ENCODE measurements around the gene CLCN6.
A peak's percentile ranks its signal among the peaks of the same experiment; 100 is the strongest.
"Not testable (repeated sequence)": the region's sequence is repeated elsewhere in the genome, so short reads cannot be mapped to it uniquely, and the experiment has no call there.

CLCN6 gene

GRCh38 chr1:11800756-11801433 is 5.1 kb upstream of the CLCN6 start:
- DNase-seq (ENCODE audit: low read depth in 1 of 2, low spot score in 1 of 2), result no peak
- TF ChIP-seq REST (IDR thresholded peaks at IDR 0.05; ENCODE audit: insufficient replicate concordance, low read depth) (no peak), POLR2AphosphoS5 (IDR thresholded peaks at IDR 0.05; ENCODE audit: low read depth) (no peak), CTCF (IDR thresholded peaks at IDR 0.05; ENCODE audit: insufficient read depth, low read length) (no peak), GABPA (IDR thresholded peaks at IDR 0.05; ENCODE audit: low read depth) (no peak), SPI1 (IDR thresholded peaks at IDR 0.05; ENCODE audit: borderline replicate concordance, low read depth) (no peak)

GRCh38 chr1:11802616-11802972 is 3.4 kb upstream of the CLCN6 start:
- peak; percentile 66 for TF ChIP-seq GABPA (IDR thresholded peaks at IDR 0.05; ENCODE audit: low read depth)
- TF ChIP-seq REST (IDR thresholded peaks at IDR 0.05; ENCODE audit: insufficient replicate concordance, low read depth), result no peak
- Histone ChIP-seq H3K27me3 (ENCODE audit: insufficient read depth, poor library complexity, severe bottlenecking) (no peaks in the 10 kb centered on the region), H3K4me3 (replicated peaks; ENCODE audit: insufficient read depth, low read length) (peak overlapping the region; percentile 34), H3K27ac (replicated peaks) (peak overlapping the region; percentile 21)
- DNase-seq (ENCODE audit: low read depth in 1 of 2, low spot score in 1 of 2), result peak in 1 of 2 experiments; percentile 20

More at GRCh38 chr1:11800756-11801433, 5.1 kb upstream of the CLCN6 start:
- no peak overlapping the region for H3K27ac ChIP-seq (replicated peaks)
- no peak overlapping the region for H3K4me3 ChIP-seq (replicated peaks; ENCODE audit: insufficient read depth, low read length)
- H3K27me3 ChIP-seq (ENCODE audit: insufficient read depth, poor library complexity, severe bottlenecking), result no peaks in the 10 kb centered on the region

GRCh38 chr1:11802973-11803885 is 2.8 kb upstream of the CLCN6 start:
- Histone ChIP-seq H3K27ac (replicated peaks) (peak overlapping the region; percentile 21), H3K4me3 (replicated peaks; ENCODE audit: insufficient read depth, low read length) (peak overlapping the region; percentile 34), H3K27me3 (ENCODE audit: insufficient read depth, poor library complexity, severe bottlenecking) (no peaks in the 10 kb centered on the region)
- TF ChIP-seq REST (IDR thresholded peaks at IDR 0.05; ENCODE audit: insufficient replicate concordance, low read depth), result no peak
- TF ChIP-seq GABPA (IDR thresholded peaks at IDR 0.05; ENCODE audit: low read depth), result no peak
- DNase-seq (ENCODE audit: low read depth in 1 of 2, low spot score in 1 of 2), result peak; percentile 72 to 81

GRCh38 chr1:11803924-11804665 is 1.9 kb upstream of the CLCN6 start:
- H3K27me3 ChIP-seq (ENCODE audit: insufficient read depth, poor library complexity, severe bottlenecking); H3K4me3 ChIP-seq (replicated peaks; ENCODE audit: insufficient read depth, low read length); DNase-seq (ENCODE audit: low read depth in 1 of 2, low spot score in 1 of 2); H3K27ac ChIP-seq (replicated peaks): not testable (repeated sequence)

All from HL-60 (cell line).